Type B pancreatic cell (in vitro differentiated cells): Measurements from ENCODE around the gene FBXW7. TPM values are rescaled to one million over a fixed set of nuclear protein-coding genes. Genes with fewer than 3 reads are reported as not detected.

ENCODE experiments used
- microRNA-seq: library from miRNA; unstranded; fragments of <30 nt; microRNA quantifications from one replicate; pipeline ENCODE4, GENCODE V29; 2020
- total RNA-seq: library from RNA; stranded (reverse); gene quantifications from 2 replicates; pipeline ENCODE4 v1.2.1, GENCODE V29; 2021; ENCODE audit warnings: low replicate concordance

Gene FBXW7
- total RNA-seq, 1 donor from 2014 or later, result 53.0 TPM

Small RNA genes lying within 50 kb of the gene (microRNA-seq; reads per million reads assigned to microRNA genes)
- gene MIR3140, result 1.9 reads per million

Other genes with a start within 250 kb of the FBXW7 start
- 11.1 and 70.9 TPM in 2 replicates for gene TMEM154, start 143.9 kb upstream of the FBXW7 start, total RNA-seq
- gene TIGD4, start 243.6 kb upstream of the FBXW7 start, total RNA-seq, result 0.98 and 1.8 TPM in 2 replicates
- 32.5 and 40.3 TPM in 2 replicates for gene ARFIP1, start 243.9 kb upstream of the FBXW7 start, total RNA-seq